NCI-H526 (cell line): ENCODE results near the gene KLF6.
A peak's percentile ranks its signal among the peaks of the same experiment; 100 is the strongest.
"Not testable (repeated sequence)": the region's sequence is repeated elsewhere in the genome, so short reads cannot be mapped to it uniquely, and the experiment has no call there.

Source experiments
- DNase-seq, 2 experiments: peaks; one replicate each; lab custom pipeline; 2025; lab: John Stamatoyannopoulos, UW

Gene KLF6

GRCh38 chr10:3757250-3757637 is 27.8 kb downstream of the KLF6 start:
- no peak for DNase-seq

- DNase-seq: no peak
Measured at GRCh38 chr10:3756360-3756740, 28.7 kb downstream of the KLF6 start.

DNA sequence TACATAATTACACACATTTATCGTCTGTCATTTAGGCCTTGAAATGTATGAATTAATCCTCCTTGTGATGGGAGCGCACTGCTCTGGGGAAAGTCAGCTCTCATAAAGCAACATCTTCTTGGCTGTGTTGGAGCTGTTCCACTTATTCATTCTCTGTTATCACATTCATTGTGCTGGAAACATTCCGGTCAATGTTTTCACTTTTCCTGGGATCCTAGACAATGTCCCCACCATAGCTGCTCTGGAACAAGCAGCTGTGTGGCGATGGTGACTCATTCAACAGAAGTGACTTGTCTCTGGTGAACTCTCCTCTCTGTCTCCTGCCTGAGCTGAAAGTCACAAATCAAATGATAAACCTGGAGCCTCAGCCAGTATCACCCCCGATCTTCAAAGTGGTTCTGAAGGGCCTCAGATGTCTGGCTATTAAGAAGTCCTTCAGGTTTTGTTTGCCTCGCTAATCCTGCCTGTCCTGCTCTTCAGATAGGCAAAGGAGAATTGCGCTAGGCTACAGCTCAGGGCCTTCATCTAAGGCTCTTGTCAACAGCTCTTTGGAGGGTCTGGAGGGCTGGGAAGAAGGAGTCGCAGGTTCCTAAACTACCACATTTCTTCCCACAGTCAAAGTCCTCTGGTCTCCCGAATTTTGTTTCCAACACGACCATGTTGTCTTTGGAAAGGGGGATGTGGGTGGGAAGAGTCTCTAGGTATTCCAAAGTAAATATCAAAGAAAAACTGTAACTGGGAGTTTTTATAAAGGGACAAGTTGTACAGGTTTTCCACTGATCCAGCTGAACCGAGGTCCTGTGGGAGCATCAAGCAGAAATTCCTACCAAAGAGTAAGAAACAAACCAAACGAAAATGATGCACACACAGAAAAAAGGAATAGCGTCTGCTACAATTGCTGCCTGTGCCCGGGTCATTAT is 29.3 kb downstream of the KLF6 start:
- no peak for DNase-seq

DNA sequence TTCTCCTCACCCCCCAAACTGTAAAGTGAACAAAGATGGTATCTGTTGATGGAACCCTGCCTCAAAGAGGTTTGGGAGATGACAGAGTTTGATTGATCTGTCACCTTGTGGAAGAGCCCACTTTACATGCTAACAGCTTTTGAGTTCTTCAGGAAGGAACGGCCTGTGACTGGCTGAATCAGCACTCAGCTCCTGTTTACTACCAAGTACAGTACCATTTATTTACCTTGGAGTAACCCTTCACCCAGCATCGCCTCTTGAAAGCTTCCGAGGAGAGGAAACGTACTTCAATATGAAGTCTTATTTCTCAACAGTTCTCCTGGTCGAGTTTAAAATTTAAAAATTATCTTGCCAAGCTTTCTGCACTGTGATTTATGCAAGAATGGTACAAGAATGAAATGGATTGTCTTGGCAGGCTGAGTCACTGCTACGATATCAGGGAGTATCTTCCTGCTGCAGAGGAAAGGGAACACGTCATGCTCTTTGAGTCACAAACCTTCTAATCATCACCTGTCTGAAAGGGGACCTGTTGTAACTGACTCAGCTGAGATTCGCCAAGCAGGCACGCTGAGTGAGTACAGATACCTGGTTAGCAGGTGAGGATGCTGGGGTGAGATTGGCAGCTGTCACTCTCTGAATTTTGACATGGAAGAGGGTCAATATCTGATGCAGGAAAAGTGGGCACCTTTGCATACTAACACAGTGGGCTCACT is 30.1 kb downstream of the KLF6 start:
- no peak for DNase-seq

- no peak for DNase-seq
Measured at GRCh38 chr10:3750854-3751253, 34.2 kb downstream of the KLF6 start.

- DNase-seq: no peak
Measured at GRCh38 chr10:3750006-3750816, 34.8 kb downstream of the KLF6 start.

GRCh38 chr10:3749600-3749999 is 35.4 kb downstream of the KLF6 start:
- no peak for DNase-seq

DNA sequence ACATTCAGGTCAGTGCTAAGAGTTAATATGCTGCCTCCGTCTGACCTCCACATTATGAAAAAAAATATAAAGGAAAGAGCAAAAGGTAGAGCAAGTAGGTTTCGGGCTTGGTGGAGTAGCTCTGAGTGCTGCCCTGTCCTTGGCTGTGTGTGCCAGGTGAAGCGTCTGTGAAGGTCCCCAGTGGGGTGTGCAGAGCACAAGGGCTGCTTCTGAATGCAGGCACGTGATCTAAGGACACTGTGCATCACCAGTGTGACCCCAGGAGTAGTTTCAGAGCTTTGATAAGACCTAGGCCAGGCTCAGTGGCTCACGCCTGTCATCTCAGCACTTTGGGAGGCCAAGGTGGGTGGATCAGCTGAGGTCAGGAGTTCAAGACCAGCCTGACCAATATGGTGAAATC is 36.0 kb downstream of the KLF6 start:
- no peak for DNase-seq

DNA sequence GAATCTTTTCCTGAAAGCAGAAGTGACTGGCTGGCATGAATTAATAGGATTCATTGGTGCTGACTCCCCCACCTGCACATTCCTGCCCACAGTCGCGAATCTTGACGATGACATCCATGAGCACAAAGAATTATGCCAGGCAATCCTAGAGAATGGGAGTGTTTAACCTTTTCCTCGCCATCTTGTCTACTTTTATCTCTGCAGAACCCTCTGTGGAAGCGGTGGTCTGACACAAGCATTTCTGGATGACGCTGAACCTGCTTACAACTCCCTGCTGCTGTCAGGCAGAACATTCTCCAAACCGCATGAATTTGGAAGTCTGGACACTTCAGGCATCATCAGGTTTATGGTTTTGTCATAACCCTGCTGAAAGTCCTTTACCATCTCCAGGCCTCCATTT is 36.5 kb downstream of the KLF6 start:
- no peak for DNase-seq

DNA sequence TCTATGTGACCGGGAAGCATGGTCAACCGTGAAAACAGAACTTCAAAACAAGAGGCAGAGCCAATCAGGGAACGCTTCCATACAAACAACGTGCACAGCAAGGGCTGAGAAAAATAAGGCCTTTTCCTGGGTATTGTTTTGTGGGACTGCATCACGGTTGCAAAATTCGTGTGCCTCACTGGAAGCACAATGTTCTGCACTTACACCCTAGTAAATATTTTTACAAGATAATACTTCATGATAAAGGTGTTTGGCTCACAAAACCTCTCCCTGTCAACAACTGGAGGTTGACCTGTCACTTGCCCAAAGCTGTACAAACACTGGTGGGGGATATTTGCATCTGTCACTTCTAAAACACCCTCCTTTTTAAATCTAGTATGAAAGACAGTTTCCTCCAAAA is 37.0 kb downstream of the KLF6 start:
- DNase-seq: no peak

DNA sequence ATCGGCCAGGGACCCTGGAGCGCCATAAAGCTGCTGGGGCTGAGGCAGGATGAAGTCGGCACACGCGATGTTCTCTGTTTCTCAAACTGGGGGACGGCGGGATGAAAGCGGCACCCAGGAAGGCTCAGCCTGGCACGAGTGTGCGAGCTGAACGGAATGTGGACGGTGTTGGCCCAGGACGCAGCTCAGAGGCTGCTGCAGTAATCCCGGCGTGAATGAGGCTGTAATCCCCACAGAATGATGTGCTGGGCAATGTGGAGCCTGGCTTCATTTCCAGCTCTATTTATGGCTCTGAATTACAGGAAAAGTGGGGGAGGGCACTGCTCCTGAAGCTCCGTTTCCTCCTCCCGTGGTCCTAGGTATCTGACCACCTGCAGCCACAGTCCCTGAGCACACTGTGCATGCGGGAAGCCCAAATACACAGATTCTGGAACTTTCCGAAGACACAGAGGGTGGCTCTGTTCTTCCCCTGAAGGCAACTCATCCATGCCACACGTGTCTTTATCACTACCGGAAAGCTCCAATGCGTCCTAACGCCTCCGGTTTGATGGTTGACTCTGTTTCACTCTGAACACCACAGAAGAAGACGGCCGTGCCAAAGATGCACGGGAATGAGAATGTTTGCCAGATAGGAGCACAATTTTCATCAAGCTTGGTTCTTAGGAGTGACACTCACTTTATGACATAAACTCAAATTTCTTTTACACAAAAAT is 37.6 kb downstream of the KLF6 start:
- no peak for DNase-seq

GRCh38 chr10:3746634-3747033 is 38.4 kb downstream of the KLF6 start:
- no peak for DNase-seq

DNA sequence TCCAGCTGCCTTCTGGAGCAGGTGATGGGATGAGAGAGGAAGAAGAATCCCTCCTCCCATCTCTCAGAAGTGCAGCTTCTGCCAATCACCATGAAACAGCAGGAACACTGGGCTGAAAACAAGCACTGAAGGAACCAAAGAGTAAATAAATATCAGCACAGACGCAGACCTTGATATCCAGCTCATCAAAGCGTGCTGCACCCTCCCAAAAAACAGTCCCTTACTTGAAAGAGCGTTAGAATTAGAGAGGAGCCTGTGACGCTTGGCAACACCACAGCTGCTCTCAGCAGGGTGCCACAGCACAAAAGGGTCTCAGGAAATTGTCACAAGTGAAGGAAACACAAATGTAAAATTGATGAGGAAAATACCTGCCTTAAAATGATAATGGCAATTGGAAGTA is 39.5 kb downstream of the KLF6 start:
- DNase-seq: no peak

DNA sequence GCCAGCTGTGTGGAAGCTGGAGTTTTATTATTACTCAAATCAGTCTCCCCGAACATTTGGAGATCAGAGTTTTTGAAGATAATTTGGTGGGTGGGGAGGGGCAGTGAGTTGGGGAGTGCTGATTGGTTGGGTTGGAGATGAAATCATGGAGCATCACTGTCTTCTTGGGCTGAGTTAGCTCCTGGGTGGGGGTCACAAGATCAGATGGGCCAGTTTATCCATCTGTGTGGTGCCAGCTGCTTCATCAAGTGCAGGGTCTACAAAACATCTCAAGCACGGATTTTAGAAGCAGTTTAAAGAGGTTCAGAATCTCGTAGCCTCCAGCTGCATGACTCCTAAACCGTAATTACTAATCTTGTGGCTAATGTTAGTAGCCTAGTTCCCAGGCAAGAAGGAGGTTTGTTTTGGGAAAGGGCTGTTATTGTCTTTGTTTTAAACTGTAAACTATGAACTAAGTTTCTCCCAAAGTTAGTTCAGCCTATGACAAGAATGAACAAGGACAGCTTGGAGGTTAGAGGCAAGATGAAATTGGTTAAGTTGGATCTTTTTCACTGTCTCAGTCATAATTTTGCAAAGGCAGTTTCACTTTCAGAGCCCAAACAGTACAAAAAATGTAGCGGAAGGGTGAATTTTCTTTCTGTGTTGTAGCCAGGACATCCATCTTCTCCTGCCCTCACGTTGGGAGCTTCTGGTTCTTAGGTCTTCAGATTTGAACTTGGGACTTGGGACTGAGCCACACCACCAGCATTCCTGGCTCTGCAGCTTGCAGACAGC is 43.1 kb downstream of the KLF6 start:
- no peak for DNase-seq

GRCh38 chr10:3740157-3740871 is 44.7 kb downstream of the KLF6 start:
- no peak for DNase-seq

GRCh38 chr10:3738855-3739350 is 46.1 kb downstream of the KLF6 start:
- DNase-seq: no peak

DNA sequence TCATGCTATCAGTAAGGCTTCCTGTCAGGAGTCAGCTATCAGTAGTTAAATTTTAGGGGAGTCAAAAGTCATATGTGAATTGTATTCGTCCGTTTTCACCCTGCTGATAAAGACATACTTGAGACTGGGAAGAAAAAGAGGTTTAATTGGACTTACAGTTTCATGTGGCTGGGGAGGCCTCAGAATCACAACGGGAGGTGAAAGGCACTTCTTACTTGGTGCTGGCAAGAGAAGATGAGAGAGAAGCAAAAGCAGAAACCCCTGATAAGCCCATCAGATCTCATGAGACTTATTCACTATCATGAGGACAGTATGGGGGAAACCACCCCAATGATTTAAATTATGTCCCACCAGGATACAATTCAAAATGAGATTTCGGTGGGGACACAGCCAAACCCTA is 47.1 kb downstream of the KLF6 start:
- no peak for DNase-seq

DNA sequence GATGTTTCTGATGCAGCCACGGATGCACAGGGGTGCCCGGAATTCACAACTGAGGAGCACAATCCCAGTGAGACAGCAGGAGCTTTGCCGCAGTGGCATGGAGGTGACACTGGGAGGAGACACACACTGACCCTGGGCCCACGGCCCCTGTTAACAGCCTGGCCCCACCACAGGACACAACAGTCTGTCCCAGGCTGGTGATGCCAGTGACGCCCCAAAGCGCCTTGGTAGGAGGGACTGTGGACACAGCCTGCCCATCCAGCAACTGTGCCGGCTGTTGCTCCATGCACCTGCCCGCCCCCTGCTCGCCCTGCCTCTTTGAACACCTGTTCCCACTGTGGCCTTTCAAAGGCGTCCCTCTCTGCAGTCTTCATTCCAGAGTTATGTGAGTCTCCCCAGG is 49.8 kb downstream of the KLF6 start:
- peak in 1 of 2 experiments; percentile 0 for DNase-seq

- no peak for DNase-seq
Measured at GRCh38 chr10:3734111-3734510, 50.9 kb downstream of the KLF6 start.

DNA sequence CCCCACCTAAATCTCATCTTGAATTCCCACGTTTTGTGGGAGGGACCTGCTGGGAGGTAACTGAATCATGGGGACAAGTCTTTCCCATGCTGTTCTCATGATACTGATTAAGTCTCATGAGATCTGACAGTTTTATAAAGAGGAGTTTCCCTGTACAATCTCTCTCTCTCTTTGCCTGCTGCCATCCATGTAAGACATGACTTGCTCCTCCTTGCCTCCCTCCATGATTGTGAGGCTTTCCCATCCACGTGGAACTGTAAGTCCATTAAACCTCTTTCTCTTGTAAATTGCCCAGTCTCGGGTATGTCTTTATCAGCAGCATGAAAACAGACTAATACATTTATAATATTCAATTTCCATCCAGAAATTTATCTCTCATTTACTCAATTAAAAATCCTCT is 52.8 kb downstream of the KLF6 start:
- not testable (repeated sequence) for DNase-seq
